ENCODE measurements around the gene DKK3.

Gene DKK3

GRCh38 chr11:12003336-12003735 is 5.1 kb downstream of the DKK3 start:
- DNase-seq: no peak

DNA sequence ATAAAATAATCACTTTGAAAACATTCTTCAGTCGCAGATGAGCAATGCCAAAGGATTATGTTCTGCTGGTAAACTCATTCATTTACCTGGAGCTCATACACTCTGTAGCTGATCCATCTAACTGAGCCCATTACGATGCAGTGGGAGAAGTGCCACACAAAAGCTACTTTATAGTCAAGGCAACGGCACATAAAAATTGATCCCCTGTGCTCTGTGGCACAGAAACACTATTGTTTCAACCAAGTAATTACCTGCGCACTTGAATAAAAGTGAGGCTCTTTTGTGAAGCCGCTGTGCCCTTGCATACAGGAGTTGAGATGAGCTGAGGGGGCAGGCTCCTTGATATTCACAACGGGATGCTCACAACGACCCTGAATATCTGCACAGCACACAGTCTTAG is 7.2 kb downstream of the DKK3 start:
- no peak for DNase-seq

DNA sequence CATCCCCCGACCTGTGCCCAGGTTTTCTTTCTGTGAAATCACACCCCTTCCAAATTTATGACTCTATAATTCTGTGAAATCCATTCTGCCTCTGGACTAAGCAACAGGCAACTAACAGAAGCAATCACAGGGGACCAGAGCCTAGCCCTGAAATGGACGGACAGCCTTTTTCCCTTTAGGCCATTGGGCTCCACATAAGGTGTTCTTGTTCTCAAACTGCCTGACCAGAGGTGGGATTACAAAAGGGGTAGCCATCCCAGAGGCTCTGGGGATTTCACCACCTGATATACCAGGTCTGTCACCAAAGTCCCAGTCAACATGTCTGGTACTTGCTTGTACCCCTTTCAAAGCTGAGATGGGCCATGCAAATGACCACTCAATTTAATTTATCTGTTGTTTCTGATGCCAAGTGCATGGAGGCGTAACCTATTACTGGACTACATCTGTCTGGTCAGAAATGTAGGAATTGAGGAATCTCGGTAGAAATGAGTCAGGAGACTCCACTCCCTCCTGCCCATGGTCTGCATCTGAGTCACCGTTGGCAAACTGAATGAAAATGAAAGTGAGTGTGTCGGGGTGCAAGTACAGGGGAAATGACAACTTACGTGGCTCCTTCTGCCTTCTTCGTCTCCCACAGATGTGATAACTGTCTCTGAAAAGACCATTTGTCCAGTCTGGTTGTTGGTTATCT is 10.2 kb downstream of the DKK3 start:
- no peak for DNase-seq

DNA sequence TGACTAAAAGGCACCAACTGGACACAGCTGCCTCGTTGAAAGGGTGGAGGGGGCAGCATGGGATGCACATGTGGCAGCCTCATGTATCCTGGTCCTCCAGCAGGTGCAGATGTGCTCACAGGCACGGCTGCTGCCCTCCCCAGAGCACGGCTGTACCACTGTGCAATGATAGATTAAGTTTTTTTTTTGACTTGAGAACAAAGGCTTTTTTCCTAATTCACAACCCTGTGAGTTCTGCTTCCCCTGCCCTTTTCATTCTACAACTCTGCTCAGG is 11.4 kb downstream of the DKK3 start:
- no peak for DNase-seq

GRCh38 chr11:11996321-11997048 is 11.9 kb downstream of the DKK3 start:
- no peak for DNase-seq

DNA sequence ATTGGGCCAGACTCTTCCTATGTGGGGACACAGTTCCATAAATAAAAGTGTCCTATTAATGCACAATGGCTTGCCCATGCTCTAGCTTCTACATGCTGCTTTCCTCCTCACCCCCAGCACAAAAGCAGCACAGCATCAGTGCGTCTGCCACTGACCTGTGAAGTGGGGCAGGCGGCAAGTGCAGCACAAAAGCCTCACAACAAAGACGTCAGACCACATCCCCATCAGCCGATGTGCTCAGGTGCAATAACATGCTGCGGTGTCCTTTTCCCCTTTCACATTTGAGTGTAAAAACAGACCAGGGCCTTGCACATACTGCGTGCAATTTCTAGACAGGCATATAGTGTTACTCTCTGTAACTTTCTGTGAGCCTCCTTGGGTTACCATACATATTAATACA is 12.8 kb downstream of the DKK3 start:
- DNase-seq: no peak

- DNase-seq: no peak
These were observed 14.6 kb downstream of the DKK3 start for GRCh38 chr11:11993839-11994238.

- no peak for DNase-seq
These were observed 15.9 kb downstream of the DKK3 start for GRCh38 chr11:11992257-11993212.

DNA sequence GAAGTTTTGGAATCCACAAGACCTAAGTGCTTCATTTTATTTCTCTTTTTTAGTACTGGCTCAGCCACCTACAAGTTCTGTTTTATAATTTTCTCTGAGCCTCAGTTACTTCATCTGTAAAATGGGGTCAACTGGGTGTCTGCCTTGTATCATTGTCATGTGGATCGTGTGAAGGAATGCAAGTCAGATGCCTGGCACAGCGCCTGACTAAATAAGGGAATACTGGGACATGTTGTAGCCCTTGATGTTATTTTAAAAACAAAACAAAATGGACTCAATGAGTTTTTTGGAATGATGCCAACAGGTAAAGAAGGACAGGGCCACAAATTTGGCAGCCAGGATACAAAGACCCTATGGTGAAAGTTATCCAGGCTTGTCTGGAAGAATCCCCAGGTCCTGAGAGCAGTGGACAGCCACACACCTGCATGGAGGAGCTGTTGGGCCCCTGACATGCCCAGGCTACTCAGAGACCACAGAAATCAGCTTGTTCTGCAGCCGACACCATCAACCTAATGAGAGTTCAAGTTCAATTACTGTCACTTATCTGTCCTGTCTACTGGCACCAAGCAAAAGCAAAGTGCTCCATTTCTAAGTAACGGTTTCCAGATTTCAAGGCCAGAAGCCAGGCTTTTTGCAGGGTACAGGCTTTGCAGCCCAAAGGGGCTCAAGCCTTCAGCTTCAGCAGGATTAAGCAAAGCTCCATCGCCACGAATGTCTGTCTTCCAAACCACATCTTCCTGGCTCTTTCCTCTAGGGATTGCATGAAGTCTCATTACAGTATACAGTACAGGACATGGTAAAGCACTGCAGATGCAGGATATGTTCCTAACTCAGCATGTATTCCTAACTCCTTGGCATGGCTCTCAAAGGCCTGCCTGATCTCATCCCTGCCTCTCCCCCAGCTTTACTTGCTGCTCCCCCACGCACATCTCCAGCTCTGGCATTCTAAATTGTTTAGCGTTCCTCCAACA is 18.4 kb downstream of the DKK3 start:
- DNase-seq: no peak

DNA sequence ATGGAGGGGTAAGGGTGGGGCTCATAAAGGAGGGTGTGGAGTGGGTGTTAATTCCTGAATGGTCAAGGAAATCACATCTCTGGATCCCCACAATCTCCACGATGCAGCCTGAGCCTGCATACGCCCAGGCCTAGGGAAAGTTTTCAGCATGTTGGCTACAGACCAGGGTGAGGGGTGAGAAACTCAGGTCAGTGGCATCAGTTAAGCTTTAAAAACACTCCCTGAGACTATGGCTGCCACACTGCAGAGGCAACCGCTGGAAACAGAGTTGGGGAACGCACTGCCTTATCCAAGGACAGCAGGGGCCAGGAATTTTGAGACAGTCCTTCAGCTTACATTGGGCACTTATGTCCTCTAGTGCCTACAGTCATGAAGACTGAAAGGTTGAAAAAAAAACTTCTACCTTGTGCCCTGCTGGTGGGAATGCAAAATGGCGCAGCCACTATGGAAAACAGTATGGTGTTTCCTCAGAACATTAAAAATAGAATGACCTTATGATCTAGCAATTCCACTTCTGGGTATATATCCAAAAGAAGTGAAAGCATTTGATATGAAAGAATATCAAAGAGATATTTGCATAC is 19.7 kb downstream of the DKK3 start:
- DNase-seq: no peak

DNA sequence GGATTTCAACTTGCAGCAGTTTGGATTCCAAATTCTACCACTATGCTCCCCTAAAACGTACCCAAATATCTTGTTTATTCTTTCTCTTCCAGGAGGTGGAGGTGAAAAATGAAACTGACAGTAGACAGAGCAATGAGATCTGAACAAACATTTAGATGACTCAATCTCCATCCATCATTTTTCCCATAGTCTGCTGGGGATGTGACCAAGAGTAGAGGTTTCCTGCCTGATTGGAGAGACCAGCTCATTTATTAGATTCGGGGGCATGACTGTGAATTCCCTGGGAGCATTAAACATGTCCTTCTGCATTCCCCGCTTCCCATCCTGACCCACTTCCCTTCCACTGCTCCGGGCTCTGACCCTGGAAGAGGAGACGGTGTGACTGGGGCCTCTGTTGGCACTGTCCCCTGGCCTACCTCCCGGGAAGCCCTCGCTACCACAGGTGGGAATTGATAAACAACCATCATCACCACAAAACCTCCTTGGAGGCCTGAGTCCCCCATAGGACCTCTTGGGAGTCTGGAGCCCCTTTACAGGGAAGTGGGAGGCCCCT is 20.3 kb downstream of the DKK3 start:
- DNase-seq: no peak

GRCh38 chr11:11987503-11988022 is 20.9 kb downstream of the DKK3 start:
- DNase-seq: no peak

DNA sequence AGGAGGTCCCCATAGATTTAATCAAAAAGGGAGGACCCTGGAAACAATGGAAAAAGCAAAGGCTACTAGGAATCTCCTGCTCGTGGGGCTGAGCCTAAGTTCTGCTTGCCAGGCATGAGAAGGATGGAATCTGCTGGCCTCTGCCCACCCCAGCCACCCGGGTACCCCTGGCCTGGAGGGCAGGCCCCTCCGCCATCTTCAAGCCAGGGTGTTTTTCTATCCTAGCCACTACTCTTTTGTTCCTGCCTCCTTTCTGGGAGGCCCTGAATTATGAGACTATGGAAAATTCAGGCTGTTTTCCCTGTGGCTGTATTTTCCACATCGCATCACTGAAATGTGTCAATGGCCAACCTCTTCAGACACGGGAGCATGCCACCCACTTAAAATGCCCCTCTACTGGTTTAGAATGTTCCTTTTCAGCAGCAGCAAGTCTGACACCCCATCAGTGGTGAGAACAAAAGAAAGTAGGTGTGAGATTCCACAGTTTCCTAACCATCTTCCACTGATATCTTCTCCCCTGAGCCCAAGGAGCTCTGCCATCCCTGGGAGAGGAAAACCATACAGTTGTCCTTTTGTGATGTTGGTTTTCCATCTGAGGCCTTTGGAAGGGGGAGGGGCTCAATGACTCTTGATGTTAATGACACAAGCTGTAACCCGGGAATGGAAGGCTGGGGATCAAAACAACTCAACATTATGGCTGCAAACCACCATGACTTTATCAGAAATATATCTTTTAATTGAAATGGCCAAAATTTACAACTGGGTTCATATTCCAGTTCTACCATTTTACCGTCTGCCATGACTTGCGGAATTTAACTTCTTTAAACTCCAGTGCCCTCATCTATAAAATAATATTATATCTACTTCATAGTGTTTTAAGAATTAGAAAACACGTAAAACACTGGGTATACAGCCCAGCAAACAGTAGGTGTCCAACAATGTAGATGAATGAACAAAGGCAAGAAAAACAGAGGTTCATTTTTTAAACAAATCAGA is 22.2 kb downstream of the DKK3 start:
- DNase-seq: no peak

GRCh38 chr11:11985016-11985715 is 23.3 kb downstream of the DKK3 start:
- no peak for DNase-seq

DNA sequence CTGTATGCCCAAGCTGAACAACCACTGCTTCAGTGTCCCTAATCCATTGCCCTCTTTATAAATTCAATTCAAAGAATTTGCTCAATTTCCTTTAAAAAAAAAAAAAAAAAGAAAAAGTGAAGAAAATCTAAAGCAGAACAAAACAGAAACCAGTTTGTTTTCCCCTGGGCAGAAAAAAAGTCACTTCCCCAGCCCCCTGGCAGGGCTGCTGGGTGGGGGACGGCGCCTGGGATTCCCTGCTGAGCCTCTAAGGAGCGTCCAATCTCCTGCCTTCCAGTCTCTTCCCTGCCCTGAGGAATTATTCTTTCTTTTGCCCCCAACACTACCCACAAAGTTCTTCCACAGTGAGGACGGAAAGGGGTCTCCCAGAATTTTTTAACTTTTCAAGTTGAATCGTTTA is 23.9 kb downstream of the DKK3 start:
- no peak for DNase-seq

DNA sequence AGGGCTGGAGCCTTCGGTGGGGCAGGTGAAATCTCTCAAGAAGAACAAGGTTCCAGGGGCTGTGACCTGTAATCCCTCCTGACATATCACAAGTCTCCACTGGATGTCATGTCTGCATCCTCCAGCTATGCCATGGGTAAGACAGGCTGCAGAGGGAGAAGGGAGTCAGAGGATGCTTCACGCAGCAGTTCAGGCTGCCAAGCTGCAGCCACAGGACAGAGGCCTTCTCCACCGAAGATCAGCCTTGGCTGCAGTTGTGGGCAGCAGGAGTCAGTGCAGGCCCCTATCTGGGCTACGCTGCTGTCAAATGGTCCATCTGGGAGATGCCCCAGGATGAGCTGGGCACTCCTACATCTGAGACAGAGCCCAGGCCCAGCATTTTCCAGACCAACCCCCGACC is 25.0 kb downstream of the DKK3 start:
- DNase-seq: no peak

GRCh38 chr11:11982975-11983374 is 25.5 kb downstream of the DKK3 start:
- DNase-seq: no peak

- no peak for DNase-seq
These were observed 26.0 kb downstream of the DKK3 start for GRCh38 chr11:11982461-11982860.

DNA sequence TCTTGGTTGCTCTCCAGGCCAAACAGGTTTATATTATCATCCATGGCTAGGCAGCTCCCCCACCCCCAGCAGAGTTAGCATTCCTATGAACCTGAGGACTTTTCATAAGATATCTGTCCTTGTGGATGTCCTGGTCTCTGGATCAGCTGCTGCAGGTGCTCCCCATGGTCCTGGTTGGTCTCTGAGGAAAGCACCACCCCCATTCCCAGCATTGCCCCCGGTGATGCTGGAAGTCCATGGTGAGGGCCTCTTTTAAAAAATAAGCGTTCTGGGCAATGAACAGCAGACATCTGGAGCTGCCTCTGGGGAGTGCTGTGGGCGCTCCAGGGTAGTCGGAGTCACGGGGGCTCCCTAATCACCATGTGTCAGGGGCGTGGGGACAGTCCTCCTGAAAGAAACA is 26.6 kb downstream of the DKK3 start:
- DNase-seq: no peak

DNA sequence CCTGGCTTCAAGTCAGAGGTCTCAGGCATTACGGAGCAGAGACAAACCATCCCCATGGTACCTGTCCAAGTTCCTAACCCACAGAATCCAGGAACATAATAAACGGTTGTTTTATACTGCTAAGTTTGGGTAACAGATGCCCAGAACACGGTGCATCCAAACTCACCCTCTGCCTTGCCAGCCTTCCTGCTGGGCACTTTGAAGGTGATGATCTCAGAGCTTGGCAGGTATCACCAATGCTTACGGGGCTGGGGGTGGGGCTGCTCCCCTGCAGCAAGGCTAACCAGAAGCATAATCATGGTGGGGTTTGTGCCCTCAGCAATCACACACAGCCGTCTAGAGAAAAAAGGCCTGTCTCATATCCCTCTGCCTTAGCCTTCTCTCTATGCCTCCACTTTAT is 27.1 kb downstream of the DKK3 start:
- no peak for DNase-seq

Measured in NCI-H1930 (cell line).